ENCODE data around the gene DGAT2.

The DGAT2 gene

DNA sequence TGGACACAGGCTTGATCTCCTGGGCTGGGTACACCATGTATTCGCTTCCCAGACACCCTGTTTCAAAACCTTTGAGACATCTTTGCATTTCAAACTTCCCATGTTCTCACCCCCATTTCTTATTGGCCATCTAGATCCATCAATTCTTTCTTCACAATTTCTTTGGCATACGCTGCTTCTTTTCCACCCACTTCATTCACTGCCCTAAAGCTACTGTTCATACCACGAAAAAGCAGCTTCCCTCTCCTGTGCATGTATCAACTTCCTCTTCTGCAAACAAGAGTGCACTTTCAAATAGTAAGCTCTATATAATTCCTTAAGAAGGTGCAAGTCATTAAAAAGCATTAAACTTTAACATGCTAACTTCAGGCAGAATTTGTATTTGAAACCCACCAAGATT is 67.8 kb downstream of the DGAT2 start:
- DNase-seq, result no peak

DNA sequence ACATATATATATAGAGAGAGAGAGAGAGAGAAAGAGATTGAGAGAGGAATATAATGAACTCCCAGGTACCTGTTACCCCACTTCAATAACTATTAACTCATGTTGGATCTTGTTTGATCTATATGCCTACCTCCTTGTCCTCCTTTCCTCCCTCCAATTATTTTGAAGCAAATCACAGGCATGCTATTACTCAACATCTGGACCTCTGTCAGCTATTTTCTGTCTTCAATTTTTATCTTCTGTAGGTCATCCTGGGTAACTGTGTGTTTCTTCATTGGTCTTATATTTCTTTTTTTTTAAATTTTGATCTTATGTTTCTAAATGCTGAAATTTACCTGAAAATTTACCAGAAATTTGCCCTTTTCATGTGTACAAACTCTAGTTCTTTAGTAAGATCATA is 71.3 kb downstream of the DGAT2 start:
- DNase-seq, result no peak

DNA sequence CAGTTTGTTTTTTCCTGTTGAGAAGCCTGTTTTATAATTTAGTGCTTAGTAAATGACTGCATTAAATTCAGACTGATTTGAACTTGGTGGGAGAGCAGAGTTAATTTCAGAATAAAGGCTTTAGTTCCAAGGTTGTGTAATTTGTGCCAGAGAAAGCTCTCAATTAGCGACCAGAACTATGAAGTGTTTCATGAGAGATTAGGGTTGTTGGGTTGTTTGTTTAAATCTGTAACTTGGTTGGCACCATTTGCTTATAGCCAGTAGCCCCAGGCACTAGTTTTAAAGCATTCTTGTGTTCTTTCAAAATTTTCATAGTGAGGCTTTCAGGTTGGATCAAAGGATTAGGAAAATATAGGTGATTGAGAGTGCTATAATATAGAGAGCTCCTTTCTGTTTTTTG is 71.9 kb downstream of the DGAT2 start:
- DNase-seq, result peak; percentile 81

DNA sequence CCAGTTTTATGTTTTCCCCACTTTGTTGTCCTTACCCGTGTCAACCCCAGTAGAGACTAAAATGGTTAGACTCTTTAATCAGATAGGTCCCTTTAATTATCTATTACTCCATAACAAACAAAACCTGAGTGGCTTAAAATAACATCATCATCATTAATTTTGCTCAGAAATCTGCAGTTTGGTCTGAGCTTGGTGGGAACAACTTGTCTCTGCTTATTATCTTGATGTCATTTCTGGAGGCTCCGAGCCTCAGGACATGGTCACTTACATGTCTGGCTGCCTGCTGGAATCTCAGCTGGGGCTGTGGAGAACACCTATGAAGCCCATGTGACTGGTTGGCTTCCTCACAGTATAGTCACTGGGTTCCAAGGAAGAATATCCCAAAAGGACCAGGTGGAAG is 73.2 kb downstream of the DGAT2 start:
- DNase-seq, result no peak

DNA sequence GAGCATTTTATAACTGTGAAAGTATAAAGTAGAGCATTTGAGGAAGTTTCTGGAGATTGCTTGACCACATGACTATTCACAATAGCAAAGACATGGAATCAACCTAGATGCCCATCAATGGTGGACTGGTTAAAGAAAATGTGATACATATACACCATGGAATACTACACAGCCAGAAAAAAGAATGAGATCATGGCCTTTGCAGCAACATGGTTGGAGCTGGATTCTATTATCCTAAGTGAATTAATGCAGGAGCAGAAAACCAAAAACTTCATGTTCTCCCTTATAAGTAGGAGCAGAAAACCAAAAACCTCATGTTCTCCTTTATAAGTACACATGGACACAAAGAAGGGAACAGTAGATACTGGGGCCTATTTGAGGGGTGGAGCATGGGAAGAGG is 76.7 kb downstream of the DGAT2 start:
- DNase-seq, result no peak

DNA sequence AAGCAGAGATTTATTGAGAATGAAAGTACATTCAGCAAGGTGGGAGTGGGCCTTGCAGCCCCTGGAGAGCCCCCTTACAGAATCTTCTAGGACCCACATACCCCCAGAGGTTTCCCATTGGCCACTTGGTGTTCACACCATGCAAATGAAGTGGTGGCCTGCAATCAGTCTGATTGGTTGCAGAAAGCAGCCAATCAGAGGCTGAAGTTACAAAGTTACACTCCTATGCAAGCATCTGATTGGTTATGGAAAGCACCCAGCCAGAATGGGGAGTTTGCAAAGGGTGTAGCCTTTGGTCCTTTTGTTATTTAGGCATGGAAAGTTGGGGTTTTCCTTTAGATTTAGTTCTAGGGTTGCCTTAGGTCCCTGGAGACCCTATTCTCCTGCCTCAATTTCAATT is 81.3 kb downstream of the DGAT2 start:
- DNase-seq, result no peak

DNA sequence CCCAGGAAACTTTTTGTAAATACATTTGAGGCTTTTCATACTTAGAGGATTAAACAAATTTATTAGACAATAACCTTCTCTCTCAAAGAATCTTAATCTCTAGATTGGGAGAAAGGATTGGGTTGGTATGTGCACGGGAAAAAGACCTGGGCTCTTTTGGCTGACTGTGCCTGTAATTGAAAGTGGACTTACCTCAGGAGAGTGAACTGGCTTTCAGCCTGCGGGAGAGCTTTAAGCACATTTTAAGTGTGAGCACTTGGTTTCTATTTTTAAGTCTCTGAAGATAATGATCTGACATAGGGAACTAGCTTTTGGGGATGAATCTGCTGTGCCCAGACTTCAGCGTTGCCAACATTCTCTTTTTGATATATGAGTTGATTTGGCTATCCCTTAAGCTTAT is 82.2 kb downstream of the DGAT2 start:
- no peak for DNase-seq
